NCI-H1092 (cell line): ENCODE measurements around the gene NPM1.
"Not testable (repeated sequence)": the region's sequence is repeated elsewhere in the genome, so short reads cannot be mapped to it uniquely, and the experiment has no call there.

Experiments
- DNase-seq: peaks from one replicate; lab custom pipeline; 2025; lab: John Stamatoyannopoulos, UW

NPM1 gene

DNA sequence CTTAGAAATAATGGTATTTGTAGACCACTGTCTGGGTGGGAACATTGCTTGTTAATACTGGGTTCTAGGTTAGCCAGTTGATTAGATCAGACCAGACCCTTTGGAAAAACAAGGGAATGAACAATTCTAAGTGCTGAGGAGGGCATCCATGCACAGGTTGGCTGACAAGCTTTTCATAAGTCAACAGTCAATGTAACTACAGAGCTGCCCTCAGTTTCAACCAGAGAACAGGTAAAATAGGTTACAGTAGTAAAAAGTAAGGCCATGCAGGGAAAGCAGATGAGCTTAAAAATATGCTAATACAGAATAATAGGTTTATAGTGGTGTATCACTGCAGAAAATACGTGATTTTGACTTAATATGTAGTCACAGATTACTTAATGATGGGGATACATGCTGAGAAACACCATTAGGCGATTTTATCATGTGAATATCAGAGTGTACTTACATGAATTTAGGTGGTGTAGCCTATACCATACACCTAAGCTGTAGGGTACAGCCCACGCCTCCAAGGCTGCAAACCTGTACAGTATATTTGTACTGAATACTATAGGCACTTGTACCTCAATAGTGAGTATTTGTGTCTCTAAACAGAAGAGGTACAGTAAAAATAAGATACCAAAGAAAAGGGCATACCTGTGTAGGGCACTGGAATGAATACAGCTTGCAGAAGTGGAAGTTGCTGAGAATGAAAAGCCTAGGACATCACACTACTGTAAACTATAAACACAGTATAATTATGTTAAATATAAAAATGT is 25.7 kb downstream of the NPM1 start:
- DNase-seq, result no peak

DNA sequence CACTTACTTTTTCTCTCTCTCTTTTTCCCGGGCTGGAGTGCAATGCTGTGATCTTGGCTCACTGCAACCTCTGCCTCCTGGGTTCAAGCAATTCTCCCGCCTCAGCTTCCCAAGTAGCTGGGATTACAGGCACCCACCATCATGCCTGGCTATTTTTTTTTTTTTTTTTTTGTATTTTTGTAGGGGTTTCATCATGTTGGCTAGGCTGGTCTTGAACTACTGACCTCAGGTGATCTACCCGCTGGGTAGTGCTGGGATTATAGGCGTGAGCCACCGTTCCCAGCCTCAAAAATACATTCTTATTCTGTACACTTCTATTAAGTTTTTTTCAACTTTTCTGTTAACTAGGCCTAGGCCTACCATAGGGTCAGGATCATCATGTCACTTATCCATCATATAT is 26.3 kb downstream of the NPM1 start:
- not testable (repeated sequence) for DNase-seq

DNA sequence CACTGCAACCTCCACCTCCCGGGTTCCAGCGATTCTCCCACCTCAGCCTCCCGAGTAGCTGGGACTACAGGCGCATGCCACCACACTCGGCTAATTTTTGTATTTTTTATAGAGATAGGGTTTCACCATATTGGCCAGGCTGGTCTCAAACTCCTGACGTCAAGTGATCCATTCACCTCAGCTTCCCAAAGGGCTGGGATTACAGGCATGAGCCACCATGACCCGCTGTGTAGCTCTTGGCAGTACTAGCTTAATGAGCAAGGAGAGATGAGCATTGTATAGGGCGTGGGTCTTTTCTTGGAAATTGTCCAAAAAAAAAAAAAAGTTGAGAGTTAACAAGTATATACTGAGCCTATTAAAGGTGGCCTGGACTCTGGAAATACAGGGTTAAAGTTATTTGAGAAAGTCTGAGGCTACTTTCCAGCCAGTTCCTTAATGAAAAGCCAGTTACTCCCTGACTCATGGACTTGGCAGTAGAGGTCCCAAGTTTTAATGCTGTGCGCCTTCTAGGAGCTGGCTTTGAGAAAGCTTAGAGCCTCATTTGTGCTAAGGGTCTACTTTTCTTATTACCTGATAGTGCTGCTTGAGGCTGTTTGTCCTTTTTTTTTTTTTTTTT is 27.6 kb downstream of the NPM1 start:
- no peak for DNase-seq

- DNase-seq, result no peak
Observed at GRCh38 chr5:171416160-171417049, 28.8 kb downstream of the NPM1 start.

DNA sequence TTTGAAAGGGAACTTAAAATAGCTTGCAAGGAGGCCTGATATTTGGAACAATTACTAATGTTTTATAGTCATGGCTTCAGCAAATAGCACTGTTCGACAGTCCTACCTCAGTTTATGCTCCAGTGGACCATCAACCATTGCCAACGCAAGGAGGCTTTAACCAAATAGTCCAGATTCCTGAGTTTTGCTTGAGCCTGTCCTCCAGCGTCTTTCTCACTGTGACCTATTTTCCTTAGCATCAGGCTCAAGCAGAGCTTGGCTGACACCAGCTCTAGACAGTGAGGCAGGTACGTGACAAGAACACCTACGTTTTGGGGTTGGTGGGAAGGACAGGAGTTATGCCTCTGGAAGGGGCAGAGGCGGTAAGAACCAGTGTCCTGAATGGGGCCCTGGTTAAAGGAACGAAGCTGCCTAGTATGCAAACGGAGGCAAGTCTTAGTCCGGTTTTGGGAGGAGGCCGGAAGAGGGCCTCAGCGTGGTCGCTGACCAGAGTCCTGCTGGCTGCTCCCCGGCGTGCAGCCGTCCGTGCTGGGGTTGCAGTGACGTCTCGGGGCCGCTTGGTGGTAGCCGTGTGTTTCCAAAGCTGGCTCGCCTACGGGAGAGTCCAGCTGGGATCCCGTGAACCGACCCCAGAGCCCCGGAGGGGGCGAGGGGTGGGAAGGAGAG is 30.8 kb downstream of the NPM1 start:
- peak; percentile 16 for DNase-seq

DNA sequence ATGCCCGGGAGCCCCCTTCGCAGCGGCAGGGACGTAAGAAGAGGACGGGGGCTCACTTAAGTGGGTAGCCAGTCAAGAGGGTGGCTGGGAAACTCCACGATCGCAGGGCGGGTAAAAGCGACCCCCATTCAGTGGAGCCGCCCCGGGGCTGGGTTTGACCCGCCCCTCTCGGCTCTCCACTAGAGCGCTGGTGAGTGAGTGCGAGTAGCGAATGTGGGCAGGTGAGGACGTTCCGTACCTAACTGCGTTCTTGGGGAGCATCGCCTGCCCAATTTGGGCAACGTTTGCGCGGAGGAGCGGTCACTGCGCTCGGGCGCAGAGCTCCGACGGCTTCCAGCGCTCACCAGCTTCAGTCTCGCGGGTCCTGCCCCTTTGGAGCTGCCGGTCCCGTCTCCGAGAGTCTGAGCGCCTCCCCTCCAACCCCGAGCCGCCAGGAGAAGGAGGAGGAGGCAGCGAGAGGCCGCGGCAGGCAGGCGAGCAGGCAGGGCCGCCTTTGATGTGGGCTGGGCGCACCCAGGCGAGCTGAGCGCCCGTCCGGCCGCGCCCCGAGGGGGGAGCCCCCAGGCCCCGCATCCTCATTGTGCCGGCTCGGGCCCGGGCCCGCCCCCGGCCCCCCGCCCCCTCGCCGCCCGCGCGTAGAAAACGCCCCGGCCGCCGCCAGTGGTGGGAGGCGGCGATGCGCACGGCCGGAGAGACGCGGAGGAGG is 31.5 kb downstream of the NPM1 start, which contains the start of gene FGF18:
Gene FGF18 (plus strand): TSS at position 666 of the 706 bp plus-strand sequence. CDS start 553 bp downstream, outside the sequence.
- DNase-seq, result no peak

GRCh38 chr5:171419688-171420430 is 32.2 kb downstream of the NPM1 start:
- no peak for DNase-seq

DNA sequence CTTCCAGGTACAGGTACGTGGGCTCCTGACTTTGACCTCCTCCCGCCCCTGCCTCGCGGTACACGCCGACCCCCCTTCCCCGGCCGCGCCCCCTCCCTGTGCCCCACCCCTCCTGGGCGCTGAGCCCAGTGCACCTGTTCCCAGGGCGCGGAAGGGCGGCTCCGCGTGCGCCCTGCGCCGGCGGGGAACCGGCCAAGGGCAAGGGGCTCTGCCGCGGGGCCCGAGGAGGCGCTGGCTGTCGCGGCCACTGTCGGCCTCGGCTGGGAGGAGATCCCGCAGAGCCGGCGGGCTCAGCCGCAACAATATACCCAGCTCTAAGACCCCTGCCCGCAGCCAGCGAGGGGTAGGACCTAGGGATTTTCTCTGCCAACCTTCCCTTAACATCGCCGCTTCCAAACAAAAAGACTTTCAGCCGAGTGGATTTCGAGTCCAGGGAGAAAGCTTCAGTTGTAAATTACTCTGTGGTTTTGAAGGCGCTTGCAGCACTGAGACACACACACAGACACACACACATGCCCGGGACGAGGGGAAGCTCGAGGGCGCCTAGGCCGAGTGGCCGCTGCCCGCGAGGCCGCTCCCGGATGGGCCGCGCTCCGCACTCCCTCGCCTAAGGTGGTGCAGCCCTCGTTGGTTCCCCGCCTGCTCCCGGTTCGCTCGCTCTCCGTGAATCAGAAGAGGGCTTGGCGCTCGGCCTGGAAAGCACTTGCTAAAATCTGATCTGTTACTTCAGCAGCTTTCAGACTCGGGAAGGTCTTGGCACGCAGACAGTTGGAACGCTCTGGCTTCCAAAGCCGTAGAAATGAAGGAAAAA is 33.0 kb downstream of the NPM1 start:
- DNase-seq, result peak; percentile 66

DNA sequence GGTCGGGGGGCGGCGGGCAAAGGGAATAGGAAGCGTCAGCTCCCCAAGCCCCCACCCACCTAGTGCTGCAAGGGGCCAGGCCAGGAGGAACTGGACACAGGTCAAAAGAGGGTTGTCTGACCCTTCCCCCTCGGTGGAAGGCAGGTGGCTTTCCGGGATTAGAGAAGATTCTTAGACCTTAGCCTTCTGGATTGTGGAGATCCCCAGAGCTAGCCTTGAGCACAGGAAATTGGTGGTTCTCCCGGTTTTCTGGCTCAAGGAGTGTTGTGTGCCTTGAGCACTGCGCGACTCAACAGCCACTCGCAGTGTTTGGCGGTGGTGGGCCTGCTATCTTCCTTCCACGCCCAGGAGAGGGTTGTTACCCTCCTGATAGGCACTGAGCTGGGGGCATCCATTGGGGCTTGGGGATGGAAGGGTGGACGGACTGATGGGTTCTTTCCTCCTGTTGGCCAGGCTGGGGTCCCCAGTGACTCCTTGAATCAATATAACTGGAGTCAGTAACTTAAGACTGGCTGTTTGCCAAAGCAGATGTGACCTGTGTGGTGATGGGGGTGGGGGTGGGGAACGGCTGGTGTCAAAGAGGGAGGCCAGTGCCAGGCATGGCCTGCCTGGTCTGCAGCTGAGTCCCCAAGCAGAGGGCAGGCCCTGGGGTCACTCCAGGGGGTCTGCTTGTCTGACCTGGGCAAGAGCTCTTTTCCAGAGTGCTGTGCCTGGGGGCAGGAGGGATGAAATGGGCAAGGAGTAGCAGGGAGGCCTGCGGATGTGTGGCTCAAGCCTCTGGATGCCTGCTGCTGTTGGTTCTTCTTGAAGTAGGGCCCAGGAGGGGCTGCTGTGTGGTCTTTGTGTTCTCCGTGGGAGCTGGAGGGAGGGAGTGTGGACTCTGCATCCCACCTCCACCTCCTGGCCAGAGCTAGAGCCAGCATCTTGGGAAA is 33.9 kb downstream of the NPM1 start:
- no peak for DNase-seq

DNA sequence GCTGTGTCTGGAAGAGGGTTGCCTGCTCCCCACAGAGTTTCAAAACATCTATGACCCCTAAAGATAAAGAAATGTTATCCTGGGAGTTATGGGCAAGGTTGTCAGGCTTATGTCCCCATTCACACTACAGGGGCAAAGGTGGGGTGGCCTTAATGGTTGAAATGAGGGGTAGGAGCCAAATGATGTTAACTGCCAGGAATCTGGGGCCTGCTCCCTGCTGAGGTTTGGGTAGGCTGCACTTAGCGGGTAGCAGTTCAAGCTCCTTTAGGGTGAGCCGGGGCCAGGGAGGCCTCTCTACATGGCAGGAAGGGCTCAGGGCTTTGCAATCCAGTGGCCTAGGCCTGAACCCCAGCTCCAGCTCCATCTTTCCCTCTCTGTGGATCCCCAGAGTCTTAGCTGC is 34.8 kb downstream of the NPM1 start:
- DNase-seq, result no peak

DNA sequence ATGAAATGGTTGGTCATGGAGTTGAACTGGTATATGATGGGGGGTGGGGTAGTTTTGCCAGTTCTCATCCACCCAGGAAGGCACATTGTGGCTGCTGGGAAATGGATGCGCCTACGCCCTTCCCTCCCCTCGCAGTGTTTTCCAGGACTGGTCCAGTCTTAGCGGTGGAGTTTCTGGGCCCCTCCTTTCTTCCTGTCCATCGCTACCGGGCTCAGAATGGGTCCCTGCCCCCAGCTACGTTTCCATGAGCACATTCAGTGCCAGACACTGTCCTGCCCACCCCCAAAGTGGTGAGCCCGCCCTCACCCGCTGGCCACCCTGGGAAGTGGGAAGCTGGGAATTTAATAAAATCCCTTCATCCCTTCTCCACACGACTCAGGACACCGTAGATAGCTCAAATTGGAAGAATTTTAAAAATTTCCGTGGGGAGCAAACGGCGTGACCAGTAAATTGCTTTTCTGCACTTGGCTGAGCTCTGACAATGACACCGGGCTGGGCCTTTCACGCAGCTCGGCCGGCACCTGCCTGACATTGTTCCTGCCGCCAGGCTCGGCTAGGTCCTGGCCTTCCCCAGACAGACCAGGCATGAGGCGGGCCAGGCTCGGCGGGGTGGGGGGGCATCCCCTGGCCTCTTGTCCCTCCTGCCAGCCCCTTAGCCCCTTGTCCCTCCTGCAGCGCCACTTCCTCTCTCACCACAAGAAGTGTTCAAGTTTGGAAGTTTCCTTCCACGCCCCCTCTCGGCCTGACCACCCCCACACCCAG is 35.4 kb downstream of the NPM1 start:
- no peak for DNase-seq

- DNase-seq, result no peak
Observed at GRCh38 chr5:171424726-171425125, 37.1 kb downstream of the NPM1 start.

- no peak for DNase-seq
Observed at GRCh38 chr5:171425596-171426244, 38.1 kb downstream of the NPM1 start.

- DNase-seq, result no peak
Observed at GRCh38 chr5:171426266-171426665, 38.6 kb downstream of the NPM1 start.

DNA sequence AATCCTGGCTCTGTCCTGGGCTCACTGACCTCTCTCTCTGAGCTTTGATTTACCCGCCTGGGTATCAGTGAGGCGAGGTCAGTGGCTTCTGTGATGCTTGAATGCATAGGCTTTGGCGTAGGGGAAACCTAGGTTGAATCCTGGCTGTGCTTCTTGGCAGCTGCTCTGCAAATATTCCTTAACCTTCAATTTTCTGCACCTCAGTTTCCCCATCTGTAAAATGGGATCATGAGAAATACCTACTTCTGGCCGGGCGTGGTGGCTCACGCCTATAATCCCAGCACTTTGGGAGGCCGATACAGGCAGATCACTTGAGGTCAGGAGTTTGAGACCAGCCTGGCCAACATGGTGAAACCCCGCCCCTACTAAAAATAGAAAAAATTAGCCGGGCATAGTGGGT is 39.0 kb downstream of the NPM1 start:
- no peak for DNase-seq

GRCh38 chr5:171427318-171428167 is 39.9 kb downstream of the NPM1 start:
- no peak for DNase-seq
